ENCODE data around the gene CDYL2.

- TF ChIP-seq BACH2 (CRISPR knock-in tag; IDR thresholded peaks at IDR 0.05; ENCODE audit: borderline replicate concordance) (no peak), TCF4 (CRISPR knock-in tag; IDR thresholded peaks at IDR 0.05; ENCODE audit: borderline replicate concordance) (no peak), ZNF565 (CRISPR knock-in tag; conservative IDR thresholded peaks at IDR 0.05; ENCODE audit: low read depth) (no peak), PPARA (CRISPR knock-in tag; IDR thresholded peaks at IDR 0.05; ENCODE audit: borderline replicate concordance) (no peak), ZC3H10 (CRISPR knock-in tag; IDR thresholded peaks at IDR 0.05) (no peak), PATZ1 (CRISPR knock-in tag; IDR thresholded peaks at IDR 0.05; ENCODE audit: borderline replicate concordance) (no peak), CSDC2 (CRISPR knock-in tag; IDR thresholded peaks at IDR 0.05) (no peak), ESRRG (CRISPR knock-in tag; IDR thresholded peaks at IDR 0.05) (no peak), ARNTL (CRISPR knock-in tag; IDR thresholded peaks at IDR 0.05; ENCODE audit: borderline replicate concordance, low read depth) (no peak), ZNF70 (CRISPR knock-in tag; IDR thresholded peaks at IDR 0.05) (no peak), RARB (CRISPR knock-in tag; IDR thresholded peaks at IDR 0.05) (no peak)
- TF ChIP-seq, protein P1, sequence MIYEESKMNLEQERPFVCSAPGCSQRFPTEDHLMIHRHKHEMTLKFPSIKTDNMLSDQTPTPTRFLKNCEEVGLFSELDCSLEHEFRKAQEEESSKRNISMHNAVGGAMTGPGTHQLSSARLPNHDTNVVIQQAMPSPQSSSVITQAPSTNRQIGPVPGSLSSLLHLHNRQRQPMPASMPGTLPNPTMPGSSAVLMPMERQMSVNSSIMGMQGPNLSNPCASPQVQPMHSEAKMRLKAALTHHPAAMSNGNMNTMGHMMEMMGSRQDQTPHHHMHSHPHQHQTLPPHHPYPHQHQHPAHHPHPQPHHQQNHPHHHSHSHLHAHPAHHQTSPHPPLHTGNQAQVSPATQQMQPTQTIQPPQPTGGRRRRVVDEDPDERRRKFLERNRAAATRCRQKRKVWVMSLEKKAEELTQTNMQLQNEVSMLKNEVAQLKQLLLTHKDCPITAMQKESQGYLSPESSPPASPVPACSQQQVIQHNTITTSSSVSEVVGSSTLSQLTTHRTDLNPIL (CRISPR knock-in tag; IDR thresholded peaks at IDR 0.05; ENCODE audit: low read depth): no peak
Observed at GRCh38 chr16:80741724-80742123, 62.7 kb downstream of the CDYL2 start.

Measured in SK-N-SH treated with all-trans-retinoic acid at 6 μM for 48 hours (cell line).